GM19467 (cell line): ENCODE data around the gene COPS9.

Source experiments
- ATAC-seq: cut with Tn5 transposase; IDR thresholded peaks from one replicate; pipeline ENCODE4 v1.9.1; 2021; ENCODE audit warnings: mild to moderate bottlenecking, moderate library complexity; ENCODE audit not compliant: unreplicated experiment

The COPS9 gene

GRCh38 chr2:240136013-240136670 is at the start of gene COPS9:
COPS9 (minus strand) TSS chr2:240136305; CDS start chr2:240136284, 21 bp downstream.
- peak; percentile 92 for ATAC-seq

DNA sequence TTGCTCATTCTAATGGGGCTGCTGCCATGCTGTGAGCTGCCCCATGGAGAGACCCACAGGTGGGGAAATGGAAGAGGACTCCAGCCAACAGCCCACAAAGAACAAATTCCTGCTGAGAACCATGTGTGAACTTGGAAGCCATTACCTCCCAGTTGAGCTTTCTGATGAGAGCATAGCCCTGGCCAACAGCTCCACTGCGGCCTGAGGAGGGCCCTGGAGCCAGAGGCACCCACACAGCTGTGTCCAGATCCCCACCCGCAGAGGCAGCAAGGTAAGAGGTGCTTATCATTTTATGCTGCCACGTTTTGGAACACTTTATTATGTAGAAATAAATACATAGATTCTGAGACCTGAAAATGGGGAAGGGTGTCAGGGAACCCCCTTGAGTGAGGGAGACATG is 48.6 kb upstream of the COPS9 start:
- no peak for ATAC-seq

DNA sequence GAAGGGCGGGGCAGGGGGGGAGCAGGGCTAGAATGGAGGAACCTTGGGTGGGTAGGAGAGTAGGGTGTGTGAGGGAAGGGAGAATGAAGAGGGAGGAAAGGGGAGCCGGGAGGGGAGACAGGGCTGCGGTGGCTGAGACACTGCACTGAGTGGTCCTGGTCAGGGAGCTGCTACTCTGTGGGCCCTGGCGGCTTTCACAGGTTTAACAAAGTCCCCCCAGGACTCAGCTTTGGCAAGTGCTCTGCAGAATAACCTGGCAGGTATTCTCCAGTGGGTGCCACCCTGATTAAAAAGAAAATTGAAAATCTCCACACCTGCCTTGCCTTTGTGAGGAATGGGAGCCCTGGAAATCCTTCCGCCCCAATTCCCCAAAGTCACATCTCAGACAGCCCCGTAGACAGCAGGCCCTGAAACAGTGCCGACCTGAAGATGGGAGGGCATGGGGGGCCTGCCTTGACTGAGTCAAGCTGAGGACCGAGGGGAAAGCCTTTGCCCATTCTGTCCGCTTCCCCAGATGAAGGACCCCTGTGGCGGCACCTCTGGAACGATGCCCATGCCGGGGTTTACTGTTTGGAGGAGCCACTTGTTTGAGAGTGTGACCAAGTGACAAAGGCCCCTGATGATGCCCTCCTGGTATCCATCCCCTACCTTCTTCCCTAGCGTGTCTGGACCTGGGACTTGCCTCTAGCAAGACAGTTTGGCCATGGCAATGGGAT is 47.9 kb upstream of the COPS9 start:
- ATAC-seq = no peak

GRCh38 chr2:240183006-240183874 is 47.1 kb upstream of the COPS9 start:
- ATAC-seq = no peak

GRCh38 chr2:240182476-240182875 is 46.4 kb upstream of the COPS9 start:
- no peak for ATAC-seq

- no peak for ATAC-seq
Observed at GRCh38 chr2:240182001-240182400, 45.9 kb upstream of the COPS9 start.

DNA sequence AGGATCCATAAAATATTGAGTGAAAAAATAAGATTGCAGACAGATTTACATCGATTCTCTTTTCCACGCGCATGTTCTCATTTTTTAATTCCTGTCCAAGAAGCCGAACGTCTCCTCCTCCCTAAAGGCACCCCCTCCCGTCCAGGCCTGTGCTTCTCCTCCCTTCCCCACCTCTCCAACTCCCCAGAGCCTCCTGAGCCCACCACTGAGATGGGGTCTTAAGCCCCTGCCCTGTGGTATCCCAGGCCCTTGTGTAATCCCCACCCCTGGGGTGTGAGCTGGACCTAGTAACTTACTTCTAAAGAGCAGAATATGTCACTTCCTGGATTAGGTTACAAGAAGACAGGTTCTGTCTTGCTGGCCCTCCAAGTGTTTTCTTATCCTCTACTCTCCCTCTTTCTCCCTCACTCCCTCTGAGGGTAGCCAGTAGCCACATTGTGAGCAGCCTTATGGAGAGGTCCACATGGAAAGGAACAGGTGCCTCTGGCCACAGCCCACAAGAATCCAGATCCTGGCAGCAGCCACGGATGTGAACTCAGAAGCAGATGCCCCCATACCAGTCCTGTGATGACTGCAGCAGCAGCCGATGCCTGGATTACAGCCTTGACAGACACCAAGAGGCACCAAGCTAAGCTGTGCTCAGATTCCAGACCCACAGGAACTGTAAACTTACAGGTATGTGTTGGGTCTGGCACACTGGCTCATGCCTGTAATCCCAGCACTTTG is 44.0 kb upstream of the COPS9 start:
- no peak for ATAC-seq

DNA sequence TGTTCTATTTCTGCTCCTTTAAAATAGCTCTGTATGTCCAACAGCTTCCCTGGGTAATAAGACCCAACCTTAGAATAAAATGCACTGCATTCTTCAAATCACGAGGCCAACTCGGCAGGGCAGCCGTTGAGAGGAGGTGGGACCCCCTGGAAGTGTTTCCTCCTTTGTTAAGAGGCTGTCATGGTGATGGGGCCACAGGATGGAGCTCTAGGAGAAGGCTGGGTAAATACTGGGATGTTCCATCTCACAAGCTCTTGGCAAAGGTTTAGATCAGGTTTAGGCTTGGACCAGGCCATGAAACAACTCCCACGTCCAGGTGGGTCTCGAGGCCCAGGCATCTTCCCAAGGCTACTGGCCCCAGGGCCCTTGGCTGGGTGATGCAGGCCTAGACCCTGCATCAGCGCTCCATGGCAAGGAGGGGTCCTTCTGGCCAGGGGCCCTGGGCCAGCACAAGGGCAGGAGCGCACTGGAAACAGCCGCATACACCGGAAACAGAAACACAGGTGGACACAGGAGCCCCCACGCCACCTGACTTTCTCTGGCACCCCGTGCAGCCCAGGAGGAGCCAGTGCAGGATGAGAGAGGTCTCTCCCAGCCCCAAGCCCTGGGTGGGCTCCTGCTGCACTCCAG is 43.2 kb upstream of the COPS9 start:
- ATAC-seq = no peak

GRCh38 chr2:240178564-240178963 is 42.5 kb upstream of the COPS9 start:
- ATAC-seq = no peak

DNA sequence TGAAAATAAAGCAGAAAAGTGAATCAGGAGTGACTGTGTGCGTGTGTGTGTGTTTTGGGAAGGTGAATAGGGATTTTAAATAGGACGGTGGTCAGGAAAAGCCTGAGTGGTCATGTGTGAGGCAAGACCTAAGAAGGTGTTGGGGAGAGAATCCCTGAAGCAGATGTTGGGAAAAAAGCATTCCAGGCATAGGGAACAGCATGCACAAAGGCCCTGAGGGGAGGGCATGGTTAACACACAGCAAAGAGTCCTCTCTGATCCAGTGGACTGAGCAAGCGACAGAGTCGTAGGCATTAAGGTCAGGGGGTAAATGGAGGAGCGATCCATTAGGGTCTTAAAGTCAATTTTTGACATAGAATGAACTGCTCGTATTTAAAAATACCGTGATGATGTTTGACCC is 38.4 kb upstream of the COPS9 start:
- no peak for ATAC-seq

GRCh38 chr2:240172071-240172895 is 36.2 kb upstream of the COPS9 start:
- no peak for ATAC-seq

DNA sequence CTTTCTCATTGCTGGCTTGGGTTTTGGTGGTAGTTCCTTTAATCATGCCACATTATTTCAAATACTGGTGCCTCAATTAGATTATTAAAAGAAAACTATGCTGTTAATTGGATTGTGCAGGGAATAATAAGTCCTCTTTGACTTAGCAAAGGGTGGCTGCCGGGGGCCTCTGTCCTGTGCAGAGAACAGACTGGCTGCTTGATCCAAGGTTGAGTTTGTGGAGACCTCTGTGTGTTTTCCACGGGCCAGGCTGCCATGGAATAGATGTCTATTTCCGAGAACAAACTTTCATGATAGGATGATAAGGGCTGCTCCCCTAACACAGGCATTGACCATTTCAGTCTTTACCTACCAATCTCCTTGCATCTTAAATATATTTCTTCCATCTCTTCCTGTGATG is 34.8 kb upstream of the COPS9 start:
- no peak for ATAC-seq

DNA sequence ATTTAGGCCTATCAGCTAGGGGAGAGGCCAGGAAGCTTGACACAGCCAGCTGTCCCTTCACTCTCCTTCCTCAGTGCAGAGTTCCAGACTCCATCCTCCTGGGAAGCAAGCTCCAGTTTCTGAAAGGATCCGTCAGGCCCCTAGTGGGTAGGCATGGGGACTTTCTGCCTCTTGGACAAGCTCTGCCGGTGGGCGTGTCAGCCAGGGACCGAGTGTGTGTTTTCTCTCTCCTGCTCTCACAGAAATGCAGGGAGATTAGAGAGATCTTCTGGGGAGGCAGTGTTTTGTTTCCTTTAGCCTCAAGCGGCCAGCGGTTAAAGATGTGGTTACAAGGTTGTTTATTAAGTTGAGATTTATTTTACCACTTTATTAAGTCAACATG is 34.2 kb upstream of the COPS9 start:
- ATAC-seq = no peak

DNA sequence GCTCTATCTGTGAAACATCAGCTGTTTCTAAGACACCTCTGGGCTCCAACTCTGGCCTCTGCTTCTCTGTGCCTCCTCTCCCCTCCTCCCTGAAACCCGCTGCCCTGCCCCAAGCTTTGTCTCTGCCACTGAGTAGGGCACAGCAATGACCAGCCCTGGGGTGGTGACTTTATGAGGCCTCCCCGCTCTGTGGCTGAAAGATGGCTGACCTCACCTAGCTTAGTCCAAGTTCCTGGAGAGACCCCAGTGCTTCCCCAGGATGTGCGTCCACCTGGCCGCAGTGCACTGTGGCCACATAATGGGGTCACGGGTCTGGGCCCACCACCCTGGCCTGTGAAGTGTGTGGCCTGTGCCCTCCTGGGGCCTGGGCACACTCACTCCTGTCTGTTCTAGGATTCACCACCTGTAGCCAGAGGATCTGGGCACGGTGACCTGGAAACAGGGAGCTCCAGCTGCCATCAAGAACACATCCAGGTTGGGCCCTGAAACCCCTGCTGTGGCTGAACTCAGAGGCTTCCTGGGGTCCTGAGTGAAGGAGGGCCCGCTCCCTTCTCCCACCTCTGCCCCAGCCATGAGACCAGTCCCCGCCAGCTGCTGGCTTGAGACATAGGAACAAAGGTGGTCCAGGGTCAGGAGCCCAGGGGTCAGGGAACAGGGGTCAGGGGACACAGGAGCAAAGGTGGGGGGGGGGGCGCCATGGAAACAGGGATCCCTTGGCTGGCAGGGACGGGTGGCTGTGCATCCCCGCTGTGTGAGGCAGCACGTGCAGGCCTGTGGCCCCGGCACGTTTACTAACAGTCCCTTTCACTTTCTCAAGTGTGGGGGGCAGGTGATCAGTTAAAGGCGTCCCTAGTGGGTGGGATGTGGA is 33.6 kb upstream of the COPS9 start:
- ATAC-seq = no peak

GRCh38 chr2:240168546-240169361 is 32.6 kb upstream of the COPS9 start:
- ATAC-seq = no peak

DNA sequence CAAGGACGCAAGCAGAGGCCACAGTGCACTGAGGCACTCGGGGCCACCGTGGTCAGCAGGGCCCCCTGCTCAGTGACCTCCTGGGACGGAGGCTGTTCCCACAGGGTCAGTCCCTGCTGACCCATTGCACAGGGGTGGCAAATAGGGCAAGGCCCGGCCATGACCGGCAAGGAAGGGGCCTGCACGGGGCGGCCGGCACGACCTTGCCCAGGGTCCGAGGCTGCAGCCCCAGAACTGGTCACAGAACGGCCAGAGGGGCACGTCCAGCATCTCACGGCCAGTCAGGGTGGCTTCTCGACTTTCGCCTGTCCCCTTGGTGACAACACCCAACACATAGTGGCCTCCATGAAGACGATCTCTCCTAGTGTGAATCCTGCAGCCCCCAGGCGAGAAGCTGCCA is 31.9 kb upstream of the COPS9 start:
- no peak for ATAC-seq

DNA sequence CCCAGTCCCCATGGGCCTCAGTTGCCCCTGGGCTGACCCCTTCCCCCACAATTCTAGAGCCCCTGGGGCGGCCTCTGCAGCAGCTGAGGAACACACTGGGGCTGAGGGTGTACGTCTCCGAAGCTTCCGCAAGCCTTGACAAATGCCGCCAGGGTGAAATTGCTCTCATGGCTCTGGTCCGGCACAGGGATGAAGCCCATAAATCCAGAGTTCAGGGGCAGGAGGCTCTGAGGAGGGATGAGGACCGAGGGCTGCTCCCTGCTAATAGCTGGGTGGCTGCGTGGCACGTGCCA is 31.4 kb upstream of the COPS9 start:
- ATAC-seq = no peak
